COLO829 (cell line): Measurements from ENCODE around the gene EIF4E.
"Not testable (repeated sequence)": the region's sequence is repeated elsewhere in the genome, so short reads cannot be mapped to it uniquely, and the experiment has no call there.

Experiments used
- DNase-seq: peaks from one replicate; pipeline ENCODE4 v3.0.0; 2012; ENCODE audit warnings: low spot score

The EIF4E gene

DNA sequence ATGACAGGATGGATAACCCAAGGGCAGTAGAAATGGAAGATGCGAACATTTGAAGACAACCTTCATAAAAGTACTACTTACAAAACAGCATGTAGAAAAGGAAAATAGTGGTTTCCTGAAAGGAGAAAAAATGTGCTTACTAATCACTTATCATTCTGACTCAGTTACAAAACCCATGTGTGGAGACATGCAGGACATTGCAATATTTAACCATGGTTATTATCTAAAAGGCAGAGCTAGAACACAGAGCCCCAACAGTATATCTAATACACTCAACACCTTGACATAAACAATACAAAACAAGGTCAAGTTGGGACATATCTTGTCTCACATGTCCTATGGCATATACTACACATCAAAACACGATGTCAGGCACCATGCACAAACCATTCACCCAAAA lies 55.9 kb downstream of the EIF4E start:
- DNase-seq, result no peak

DNA sequence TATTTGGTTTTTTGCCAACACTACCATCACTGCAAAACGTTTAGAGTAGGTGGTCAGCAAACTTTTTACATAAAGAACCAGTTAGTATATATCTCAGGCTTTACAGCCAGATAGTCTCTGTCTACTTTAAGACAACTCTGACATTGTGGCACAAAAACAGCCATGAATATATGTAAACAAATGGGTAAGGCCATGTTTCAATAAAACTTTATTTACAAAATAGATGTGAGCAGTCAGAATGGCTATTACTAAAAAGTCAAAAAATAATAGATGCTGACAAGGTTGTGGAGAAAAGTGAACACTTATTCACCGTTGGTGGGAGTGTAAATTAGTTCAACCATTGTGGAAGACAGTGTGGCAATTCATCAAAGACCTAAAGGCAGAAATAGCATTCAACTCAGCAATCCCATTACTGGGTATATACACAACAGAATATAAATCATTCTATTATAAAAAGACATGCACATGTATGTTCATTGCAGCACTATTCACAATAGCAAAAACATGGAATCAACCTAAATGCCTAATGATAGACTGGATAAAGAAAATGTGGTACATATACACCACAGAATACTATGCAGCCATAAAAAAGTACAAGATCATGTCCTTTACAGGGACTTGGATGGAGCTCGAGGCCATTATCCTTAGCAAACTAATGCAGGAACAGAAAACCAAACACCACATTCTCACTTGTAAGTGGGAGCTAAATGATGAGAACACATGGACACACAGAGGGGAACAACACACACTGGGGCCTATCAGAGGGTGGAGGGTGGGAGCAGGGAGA lies 56.6 kb downstream of the EIF4E start:
- DNase-seq, result not testable (repeated sequence)

DNA sequence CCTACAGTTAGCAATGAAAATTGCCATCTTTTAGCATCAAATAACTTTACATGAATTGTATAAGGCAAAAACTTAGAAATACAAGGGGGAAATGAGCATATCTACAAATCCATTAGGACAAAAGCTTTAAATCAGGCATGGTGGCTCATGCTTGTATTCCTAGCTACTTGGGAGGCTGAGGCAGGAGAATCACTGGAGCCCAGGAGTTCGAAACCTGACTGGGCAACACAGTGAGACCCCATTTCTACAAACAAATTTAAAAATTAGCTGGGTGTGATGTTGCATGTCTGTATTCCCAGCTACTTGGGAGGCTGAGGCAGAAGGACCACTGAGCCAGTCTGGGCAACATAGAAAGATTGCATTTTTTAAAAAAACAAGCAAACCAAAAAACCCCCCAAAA lies 61.3 kb downstream of the EIF4E start:
- no peak for DNase-seq

DNA sequence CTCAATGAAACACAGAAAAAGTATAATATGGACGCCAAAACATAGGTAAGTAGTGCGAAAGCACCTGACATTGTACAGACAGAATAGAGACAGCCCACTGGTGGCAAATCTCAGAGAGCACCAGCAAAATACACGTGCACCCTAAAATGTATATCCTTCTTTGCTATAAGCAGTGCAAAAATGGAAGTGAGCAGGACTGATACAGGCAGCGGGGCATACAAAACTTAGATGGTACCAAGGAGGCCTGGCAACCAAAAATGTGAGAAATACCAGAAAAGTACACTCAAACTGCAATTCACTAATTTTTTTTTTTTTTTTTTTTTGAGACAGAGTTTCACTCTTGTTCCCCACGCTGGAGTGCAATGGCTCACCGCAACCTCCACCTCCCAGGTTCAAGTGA lies 63.9 kb downstream of the EIF4E start:
- DNase-seq, result no peak

DNA sequence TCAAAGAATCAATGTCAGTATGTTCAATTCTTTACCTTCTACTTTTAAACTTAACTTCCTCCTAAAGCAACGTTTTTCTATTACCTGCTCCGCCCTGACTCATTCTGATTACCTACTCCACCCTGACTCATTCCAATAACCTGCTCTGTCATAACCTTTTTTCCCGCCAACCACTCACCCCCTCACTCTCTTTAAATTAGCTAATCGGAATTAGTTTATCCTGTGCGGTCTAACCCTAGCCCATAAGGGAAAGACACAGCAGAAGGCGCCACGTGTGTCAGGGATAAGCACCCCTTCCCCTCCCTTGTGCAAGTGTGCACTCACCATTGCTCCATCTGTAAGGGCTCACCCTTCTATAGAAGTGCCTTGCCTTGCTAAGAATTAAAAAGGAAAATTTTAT lies 64.4 kb downstream of the EIF4E start:
- DNase-seq, result no peak

DNA sequence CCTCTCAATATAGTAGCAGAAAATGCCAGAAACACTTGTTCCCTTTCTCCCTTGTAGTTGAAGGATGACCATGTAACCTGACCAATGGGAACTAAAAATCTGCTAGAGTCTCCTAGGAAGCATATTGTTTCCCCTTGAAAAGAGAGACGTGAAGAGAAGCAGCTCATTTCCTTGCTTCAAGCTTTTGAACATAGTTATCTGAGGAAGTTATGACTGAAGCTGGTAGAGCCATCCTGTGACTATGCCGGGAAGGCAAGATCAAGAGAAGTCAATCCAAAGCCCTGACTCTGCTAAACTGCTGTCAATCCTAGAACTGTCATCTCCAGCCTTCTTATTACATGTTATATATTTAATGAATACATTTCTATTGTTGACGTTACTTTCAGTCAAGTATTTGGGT lies 66.6 kb downstream of the EIF4E start:
- DNase-seq, result no peak

DNA sequence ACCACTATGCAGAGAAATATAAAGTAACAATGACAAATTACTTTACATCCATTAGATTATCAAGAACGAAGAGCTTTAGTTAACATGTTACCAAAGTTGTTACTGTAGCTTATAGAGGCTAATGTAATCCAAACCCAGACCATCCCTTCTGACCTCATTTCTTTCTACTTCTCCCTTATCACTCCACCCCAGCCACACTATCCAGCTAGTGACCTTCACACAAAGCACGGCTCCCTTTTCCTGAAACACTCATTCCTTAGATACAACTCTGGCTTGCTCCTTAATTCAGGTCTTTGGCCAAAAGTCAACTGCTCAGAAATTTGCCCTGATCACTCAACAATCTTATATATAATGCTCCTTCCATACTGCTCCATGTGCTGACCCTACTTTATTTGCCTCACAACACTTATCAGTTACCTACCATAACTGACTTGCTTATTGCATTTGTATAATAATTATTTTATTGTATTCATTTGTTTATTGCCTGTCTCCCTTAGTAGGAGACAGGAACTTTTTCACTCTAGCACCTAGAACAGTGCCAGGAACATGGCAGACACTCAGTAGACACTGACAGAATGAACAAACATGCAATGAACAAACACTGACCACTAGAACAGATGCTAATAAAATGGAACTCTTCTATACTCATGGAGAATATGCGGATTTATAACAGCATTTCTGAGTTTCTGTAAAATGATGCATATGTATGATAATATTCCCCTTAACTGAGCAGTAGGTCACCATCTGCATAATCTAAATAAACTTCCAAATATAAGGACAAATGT lies 67.6 kb downstream of the EIF4E start:
- DNase-seq, result no peak

DNA sequence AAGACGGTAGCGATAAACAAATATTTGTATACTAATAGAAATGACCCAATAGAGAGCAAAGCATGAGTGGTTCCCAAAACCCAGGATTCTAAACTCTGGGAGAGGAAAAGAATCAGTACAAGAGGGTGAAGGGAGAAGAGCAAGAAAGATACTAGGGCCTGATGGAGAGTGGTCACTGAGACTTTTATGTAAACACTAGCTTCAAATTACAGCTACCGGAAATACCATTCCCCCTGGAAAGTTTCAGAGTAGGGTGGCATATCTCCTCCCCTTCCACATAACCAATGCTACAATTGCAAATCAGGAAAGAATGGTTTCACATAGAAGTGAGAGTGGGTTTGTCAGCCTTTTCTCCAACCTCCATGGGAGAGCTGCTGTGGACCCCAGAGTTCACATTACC lies 77.1 kb downstream of the EIF4E start:
- no peak for DNase-seq

DNA sequence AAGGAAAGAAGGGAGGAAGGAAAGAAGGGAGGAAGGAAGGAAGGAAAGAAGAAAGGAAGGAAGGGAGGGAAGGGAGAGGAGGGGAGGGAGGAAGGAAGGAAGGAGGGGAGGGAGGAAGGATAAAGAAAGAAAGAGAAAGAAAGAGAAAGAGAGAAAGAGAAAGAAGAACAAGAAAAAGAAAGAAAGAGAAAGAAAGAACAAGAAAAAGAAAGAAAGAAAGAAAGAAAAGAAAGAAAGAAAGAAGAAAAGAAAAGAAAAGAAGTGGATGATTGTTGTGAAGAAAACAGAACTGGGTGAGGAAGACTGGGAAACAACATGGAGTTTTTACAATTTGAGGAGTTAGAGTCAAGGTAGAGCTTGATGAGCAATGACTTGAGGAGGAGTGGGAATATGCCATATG lies 78.0 kb downstream of the EIF4E start:
- DNase-seq, result no peak

DNA sequence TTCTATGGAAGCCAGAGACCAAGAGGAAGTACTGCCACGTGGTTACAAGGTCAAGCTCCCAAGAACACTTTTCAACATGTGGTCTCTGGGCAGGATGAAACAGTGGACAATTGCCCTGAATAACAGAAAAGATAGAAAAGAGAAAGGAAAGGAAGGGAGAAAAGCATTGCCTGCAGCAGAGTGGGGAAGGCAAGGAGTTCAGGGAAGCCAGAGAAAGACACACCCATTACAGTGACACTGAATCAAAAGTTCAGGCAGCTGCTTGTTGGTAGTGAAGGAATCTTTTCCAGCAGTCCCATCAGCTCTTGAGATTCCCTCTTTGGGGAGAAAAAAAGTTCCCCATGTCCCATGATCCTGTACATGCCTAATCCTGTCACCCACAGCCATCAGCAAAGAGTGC lies 80.5 kb downstream of the EIF4E start:
- DNase-seq, result no peak

DNA sequence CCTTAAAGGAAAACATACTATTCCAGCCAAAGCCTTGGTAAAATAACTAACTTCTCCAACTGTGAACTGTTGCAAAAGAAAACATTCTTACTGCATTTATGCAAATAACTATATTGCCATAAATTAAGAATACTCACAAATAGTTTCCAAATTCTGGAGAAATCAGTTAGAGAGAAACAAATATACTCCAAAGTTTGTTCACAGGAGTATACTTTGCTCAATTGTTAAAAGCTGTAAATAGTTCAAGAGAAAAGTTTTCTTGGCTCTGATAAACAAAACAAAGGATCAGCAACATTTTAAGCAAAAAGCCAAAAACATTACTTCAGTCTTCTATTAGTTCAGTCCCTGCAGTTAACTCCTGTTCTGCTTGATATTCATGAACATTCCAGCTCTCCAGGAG lies 83.0 kb downstream of the EIF4E start:
- no peak for DNase-seq

DNA sequence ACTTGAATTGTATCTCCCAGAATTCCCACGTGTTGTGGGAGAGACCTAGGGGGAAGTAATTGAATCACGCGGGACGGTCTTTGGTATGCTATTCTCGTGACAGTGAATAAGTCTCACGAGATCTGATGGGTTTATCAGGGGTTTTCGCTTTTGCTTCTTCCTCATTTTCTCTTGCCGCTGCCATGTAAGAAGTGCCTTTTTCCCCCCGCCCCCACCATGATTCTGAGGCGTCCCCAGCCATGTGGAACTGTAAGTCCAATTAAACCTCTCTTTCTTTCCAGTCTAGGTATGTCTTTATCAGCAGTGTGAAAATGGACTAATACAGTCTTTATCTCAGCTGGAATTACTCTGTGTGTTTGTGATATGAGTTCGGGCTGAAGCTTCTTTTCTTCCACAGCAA lies 86.0 kb downstream of the EIF4E start:
- not testable (repeated sequence) for DNase-seq

DNA sequence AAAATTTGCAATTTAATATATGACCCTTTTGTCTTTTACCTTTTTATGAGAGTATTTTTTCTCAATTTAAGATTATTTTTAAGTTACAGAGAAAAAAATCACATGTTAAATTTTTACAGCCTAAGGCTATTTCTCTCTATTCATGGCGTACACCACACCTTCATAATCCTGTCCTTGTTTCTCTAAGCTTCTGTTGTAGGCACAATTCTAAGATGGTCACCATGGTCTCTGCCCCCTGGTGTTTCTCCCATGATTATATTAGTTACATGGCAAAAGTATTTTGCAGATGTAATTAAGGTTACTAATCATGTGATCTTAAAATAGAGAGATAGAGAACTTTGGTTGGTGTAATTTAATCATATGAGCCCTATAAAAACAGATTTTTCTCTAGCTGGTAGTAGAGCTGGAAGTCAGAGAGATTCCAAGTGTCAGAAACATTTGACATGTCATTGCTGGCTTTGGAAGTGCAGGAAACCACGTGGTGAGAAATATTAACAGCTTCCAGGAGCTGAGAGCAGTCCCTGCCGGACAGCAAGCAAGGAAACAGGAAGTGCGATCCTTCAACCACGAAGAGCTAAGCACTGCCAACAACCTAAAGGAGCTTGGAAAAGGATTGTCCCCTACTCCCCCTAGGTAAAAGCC lies 89.8 kb downstream of the EIF4E start:
- peak; percentile 12 for DNase-seq

DNA sequence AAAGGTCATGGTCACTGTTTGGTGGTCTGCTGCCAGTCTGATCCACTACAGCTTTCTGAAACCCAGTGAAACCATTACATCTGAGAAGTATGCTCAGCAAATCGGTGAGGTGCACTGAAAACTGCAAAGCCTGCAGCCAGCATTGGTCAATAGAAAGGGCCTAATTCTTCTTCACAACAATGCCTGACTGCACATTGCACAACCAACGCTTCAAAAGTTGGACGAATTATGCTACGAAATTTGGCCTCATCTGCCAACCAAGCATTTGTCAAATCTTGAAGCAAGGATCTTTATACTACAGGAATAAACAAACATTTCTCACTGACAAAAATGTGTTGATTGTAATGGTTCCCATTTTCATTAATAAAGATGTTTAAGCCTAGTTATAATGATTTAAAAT lies 90.4 kb downstream of the EIF4E start:
- DNase-seq, result no peak

DNA sequence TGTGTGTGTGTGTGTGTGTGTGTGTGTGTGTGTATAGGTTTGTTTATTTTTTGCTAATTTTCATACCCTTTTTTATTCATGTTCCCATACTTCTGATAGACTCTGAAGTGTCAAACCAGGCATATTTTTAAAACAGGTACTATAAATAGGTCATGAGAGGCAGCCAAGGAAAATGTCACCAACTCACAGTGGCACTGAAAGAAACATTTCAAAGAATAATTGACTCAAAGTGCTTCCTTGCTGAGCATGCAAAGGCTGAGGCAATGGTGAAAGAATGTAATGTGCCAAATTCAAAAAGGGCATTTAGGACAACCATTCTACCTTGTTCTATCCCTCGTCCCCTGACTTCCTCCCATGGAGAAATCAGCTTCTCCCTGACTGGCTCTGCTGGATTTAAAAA lies 95.5 kb downstream of the EIF4E start:
- no peak for DNase-seq

DNA sequence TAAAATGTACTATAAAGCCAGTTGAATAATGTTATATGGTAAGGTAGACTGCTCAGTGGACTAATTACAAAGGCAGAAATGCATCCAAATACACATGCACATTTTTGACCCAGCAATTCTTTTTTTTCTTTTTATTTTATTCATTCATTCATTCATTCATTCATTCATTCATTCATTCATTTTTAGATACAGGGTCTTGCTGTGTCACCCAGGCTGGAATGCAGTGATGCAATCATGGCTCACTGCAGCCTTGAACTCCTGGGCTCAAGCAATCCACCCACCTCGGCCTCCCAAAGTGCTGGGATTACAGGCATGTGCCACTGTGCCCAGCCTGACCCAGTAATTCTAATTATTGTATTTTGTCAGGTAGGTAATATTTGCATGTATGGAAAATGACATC lies 97.9 kb downstream of the EIF4E start:
- not testable (repeated sequence) for DNase-seq
